Ascending aorta (tissue), 2 donors: Measurements from ENCODE around the gene REV1. TPM values are rescaled to one million over a fixed set of nuclear protein-coding genes. Genes with fewer than 3 reads are reported as not detected.

Experiments
- DNase-seq, 2 donors: peaks; one replicate each; pipeline ENCODE4 v3.0.0-alpha.2; 2019; ENCODE audit warnings: low spot score in 2 of 2
- H3K27ac ChIP-seq, 2 donors: fragments of 200-600 bp; sonication (generic); one replicate each; pipeline ENCODE4 v1.5.1; 2016 to 2017; ENCODE audit warnings: mild to moderate bottlenecking in 1 of 2
- H3K27me3 ChIP-seq: fragments of 200-600 bp; sonication (generic); one replicate; pipeline ENCODE4 v1.5.1; 2017
- H3K36me3 ChIP-seq, 2 donors: fragments of 200-600 bp; sonication (generic); one replicate each; pipeline ENCODE4 v1.5.1; 2016
- H3K4me1 ChIP-seq, 2 donors: fragments of 200-600 bp; sonication (generic); one replicate each; pipeline ENCODE4 v1.5.1; 2016 to 2017; ENCODE audit warnings: mild to moderate bottlenecking in 1 of 2
- H3K4me3 ChIP-seq, 2 donors: fragments of 200-600 bp; sonication (generic); one replicate each; pipeline ENCODE4 v1.5.1; 2016 to 2017; ENCODE audit warnings: mild to moderate bottlenecking in 1 of 2
- H3K9me3 ChIP-seq, 2 donors: fragments of 200-600 bp; sonication (generic); one replicate each; pipeline ENCODE4 v1.5.1; 2016
- CTCF ChIP-seq, 3 experiments: fragments of 200-600 bp in 2 of 3; fragments of 450-650 bp in 1 of 3; sonication (generic) in 2 of 3; IDR thresholded peaks; one replicate each; pipeline ENCODE4 v1.5.1; 2016 to 2019; ENCODE audit warnings: antibody characterized with exemption in 3 of 3, mild to moderate bottlenecking in 1 of 3, moderate library complexity in 1 of 3
- intact Hi-C: fragments of 100-400 bp; cut with DNase I; formaldehyde crosslinking; loops from one replicate; pipeline ENCODE4 v1.15.1; 2023
- total RNA-seq: library from RNA; depleted of rRNA; stranded (reverse); fragments of >200 nt; gene quantifications from one replicate; pipeline ENCODE4 v1.1.0, GENCODE V29; 2016

The REV1 gene
- total RNA-seq, 1 donor from 2014 or later, result 26.8 TPM

- intact Hi-C loops, result no loop called here
- Histone ChIP-seq H3K36me3 (peaks cover 8 to 34% of the 10 kb centered on the region in 2 donors), H3K4me1 (peaks cover 0 to 5% of the 10 kb centered on the region in 2 donors), H3K9me3 (no peaks in the 10 kb centered on the region), H3K27ac (peak overlapping the region; percentile 50 to 53), H3K27me3 (no peaks in the 10 kb centered on the region), H3K4me3 (no peak overlapping the region)
- no peak for TF ChIP-seq CTCF (IDR thresholded peaks at IDR 0.05)
- no peak for DNase-seq
Measured at GRCh38 chr2:99431587-99432275, 58.1 kb downstream of the REV1 start.

DNA sequence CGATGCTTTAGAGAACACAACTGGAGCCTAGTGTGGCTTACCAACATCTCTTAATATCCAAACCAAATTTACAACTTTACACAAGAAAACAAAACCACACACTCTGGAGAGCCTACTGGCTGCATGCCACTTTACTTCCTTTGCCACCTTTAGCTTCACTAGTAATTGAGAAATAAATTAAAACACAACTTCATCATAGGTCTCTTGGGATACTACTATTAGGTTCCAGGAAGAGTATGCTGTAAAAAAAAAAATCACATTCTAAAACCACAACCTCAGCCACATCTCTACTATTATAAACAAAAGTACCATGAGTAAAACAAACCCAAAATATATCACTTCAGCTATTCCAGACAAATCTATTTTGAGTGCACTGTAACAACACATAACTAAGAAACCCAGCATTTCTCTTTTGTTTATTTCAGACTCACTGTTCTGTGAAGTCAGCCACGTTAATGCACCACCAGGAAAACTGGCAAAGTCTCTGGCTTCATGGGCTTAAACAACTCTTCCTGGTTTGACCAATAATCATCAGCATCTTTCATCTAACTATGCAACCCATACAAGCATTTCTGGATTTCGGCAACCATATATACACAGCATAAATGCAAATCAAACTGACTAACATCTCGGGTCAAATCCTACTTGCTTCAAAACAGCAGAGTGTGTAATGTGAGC, 59.1 kb downstream of the REV1 start:
- no peak for TF ChIP-seq CTCF (IDR thresholded peaks at IDR 0.05)
- no peak for DNase-seq
- peaks cover 0 to 5% of the 10 kb centered on the region in 2 donors for H3K4me1 ChIP-seq
- H3K4me3 ChIP-seq, result no peak overlapping the region
- H3K36me3 ChIP-seq, result peaks cover 7 to 34% of the 10 kb centered on the region in 2 donors
- H3K27ac ChIP-seq, result peak overlapping the region; percentile 50 to 53
- intact Hi-C loops, result no loop called here
- H3K9me3 ChIP-seq, result no peaks in the 10 kb centered on the region
- no peaks in the 10 kb centered on the region for H3K27me3 ChIP-seq

GRCh38 chr2:99425022-99425421, 64.8 kb downstream of the REV1 start:
- no peak overlapping the region for H3K27ac ChIP-seq
- H3K4me3 ChIP-seq, result no peak overlapping the region
- no peak for TF ChIP-seq CTCF (IDR thresholded peaks at IDR 0.05)
- intact Hi-C loops, result no loop called here
- H3K36me3 ChIP-seq, result peaks cover 22 to 55% of the 10 kb centered on the region in 2 donors
- peaks cover 4 to 5% of the 10 kb centered on the region in 2 donors for H3K4me1 ChIP-seq
- no peaks in the 10 kb centered on the region for H3K27me3 ChIP-seq
- DNase-seq, result no peak
- H3K9me3 ChIP-seq, result no peaks in the 10 kb centered on the region

DNA sequence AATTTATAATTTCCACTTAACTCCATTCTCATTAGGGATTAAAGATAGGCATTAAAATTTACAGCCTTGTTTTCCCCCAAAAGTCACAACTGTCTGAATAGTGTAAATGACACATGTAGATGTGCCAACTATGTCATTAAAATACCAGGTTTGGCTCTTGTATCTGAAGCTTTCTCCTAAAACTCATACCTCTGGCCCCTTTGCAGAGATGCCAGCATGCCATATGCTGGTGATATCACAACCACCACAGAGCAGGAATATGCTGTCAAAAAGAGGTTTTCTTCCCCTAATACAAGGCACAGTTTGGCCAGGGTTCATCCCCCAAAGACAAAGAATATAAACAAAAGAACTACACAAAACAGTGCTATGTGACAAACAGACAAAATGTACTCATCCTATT, 65.4 kb downstream of the REV1 start:
- Histone ChIP-seq H3K27me3 (no peaks in the 10 kb centered on the region), H3K9me3 (no peaks in the 10 kb centered on the region), H3K36me3 (peaks cover 21 to 55% of the 10 kb centered on the region in 2 donors), H3K4me3 (no peak overlapping the region), H3K4me1 (peaks cover 4 to 5% of the 10 kb centered on the region in 2 donors), H3K27ac (no peak overlapping the region)
- TF ChIP-seq CTCF (IDR thresholded peaks at IDR 0.05), result no peak
- intact Hi-C loops, result no loop called here
- DNase-seq, result no peak

- Histone ChIP-seq H3K36me3 (peaks cover 19 to 53% of the 10 kb centered on the region in 2 donors), H3K9me3 (no peaks in the 10 kb centered on the region), H3K4me3 (no peak overlapping the region), H3K27ac (no peak overlapping the region), H3K4me1 (peaks cover 4 to 5% of the 10 kb centered on the region in 2 donors), H3K27me3 (no peaks in the 10 kb centered on the region)
- no peak for DNase-seq
- intact Hi-C loops, result no loop called here
- no peak for TF ChIP-seq CTCF (IDR thresholded peaks at IDR 0.05)
Measured at GRCh38 chr2:99422599-99422998, 67.2 kb downstream of the REV1 start.
